Measurements from ENCODE around the gene ZBTB7C. TPM values are rescaled to one million over a fixed set of nuclear protein-coding genes. Genes with fewer than 3 reads are reported as not detected.

The ZBTB7C gene
- total and polyA plus RNA-seq, 2 of the 4 experiments (the other 2 are of a cell fraction): not detected

- H3K4me3 ChIP-seq (ENCODE audit: insufficient read depth, low read depth, low read length): no peak overlapping the region
- H2AK5ac ChIP-seq (ENCODE audit: low read depth, low read length): no peak overlapping the region
- H3K14ac ChIP-seq (replicated peaks; ENCODE audit: low read depth, low read length): no peak overlapping the region
- POLR2A ChIA-PET (ENCODE audit: unreplicated experiment): no interaction called here
- peaks cover 6% of the 10 kb centered on the region for H3K27me3 ChIP-seq (ENCODE audit: control insufficient read depth, insufficient read depth, low read length)
- no peak for ATAC-seq (ENCODE audit: low read depth)
- H4K91ac ChIP-seq (ENCODE audit: insufficient read depth, low read depth, low read length): no peak overlapping the region
- no peak overlapping the region for H2BK20ac ChIP-seq (ENCODE audit: low read depth, low read length)
- H3K9me1 ChIP-seq (ENCODE audit: insufficient read depth, low read length): no peaks in the 10 kb centered on the region
- H3K56ac ChIP-seq (ENCODE audit: extremely low read depth, insufficient read depth, low read length): no peak overlapping the region
- intact Hi-C loops (cut with micrococcal nuclease): no loop called here
- H3K79me1 ChIP-seq (ENCODE audit: low read depth in 1 of 2, low read length in 2 of 2): no peaks in the 10 kb centered on the region
- WGBS, 2 experiments (ENCODE audit: extremely low coverage in 2 of 2, insufficient read length in 1 of 2): no CpG with 5 or more reads among the region's 4 CpGs
- no peak overlapping the region for H4K8ac ChIP-seq (ENCODE audit: low read depth in 2 of 2, low read length in 2 of 2)
- in situ Hi-C loops (cut with MboI; ENCODE audit: low sequenced_read_pairs): no loop called here
- dilution Hi-C loops (cut with HindIII; ENCODE audit: low sequenced_read_pairs, unreplicated experiment): no loop called here
- no peak for TF ChIP-seq CTCF (conservative IDR thresholded peaks at IDR 0.05; ENCODE audit: low read depth, low read length)
- TF ChIP-seq SMC3 (IDR thresholded peaks at IDR 0.05; ENCODE audit: low read depth, low read length): no peak
- CTCF ChIA-PET: no interaction called here
- H2AFZ ChIP-seq (replicated peaks; ENCODE audit: low read length, poor library complexity): no peak overlapping the region
- BruUV-seq (replicated peaks): no TSS peak
- no peaks in the 10 kb centered on the region for H4K20me1 ChIP-seq (ENCODE audit: insufficient read depth, low read length)
- H2AK9ac ChIP-seq (replicated peaks; ENCODE audit: low read depth, low read length, poor library complexity): no peak overlapping the region
- H3K23ac ChIP-seq (ENCODE audit: low read depth, low read length): no peak overlapping the region
- H2BK120ac ChIP-seq (ENCODE audit: low read depth, low read length): no peak overlapping the region
- no peak overlapping the region for H2BK15ac ChIP-seq (ENCODE audit: low read depth, low read length)
- no peak overlapping the region for H3K4ac ChIP-seq (ENCODE audit: low read depth, low read length)
- H3K27ac ChIP-seq (ENCODE audit: insufficient read depth, low read length): no peak overlapping the region
- no peak overlapping the region for H3K18ac ChIP-seq (ENCODE audit: low read depth, low read length)
- no peak overlapping the region for H3K9ac ChIP-seq (ENCODE audit: low read depth, low read length)
- no peaks in the 10 kb centered on the region for H3K4me1 ChIP-seq (ENCODE audit: control insufficient read depth, insufficient read depth, low read length)
- no peak overlapping the region for H2BK5ac ChIP-seq (ENCODE audit: low read depth, low read length, poor library complexity, severe bottlenecking)
- DNase-seq: no peak
- H3K4me2 ChIP-seq (ENCODE audit: low read depth, low read length): no peak overlapping the region
- no peaks in the 10 kb centered on the region for H3K36me3 ChIP-seq (ENCODE audit: control insufficient read depth, insufficient read depth, low read length)
- H4K5ac ChIP-seq (ENCODE audit: low read depth, low read length): no peak overlapping the region
- no peaks in the 10 kb centered on the region for H3K9me3 ChIP-seq (ENCODE audit: control insufficient read depth, insufficient read depth, low read length)
Measured at GRCh38 chr18:48123941-48124340, 285.2 kb downstream of the ZBTB7C start.
